WTC11 (cell line): Measurements from ENCODE around the gene IFNL4. TPM values are rescaled to one million over a fixed set of nuclear protein-coding genes. Genes with fewer than 3 reads are reported as not detected.

Source experiments
- ATAC-seq: fragments of 200-7000 bp; cut with Tn5 transposase; 2 replicates; pipeline ENCODE4 v1.10.0; 2021; ENCODE audit warnings: mild to moderate bottlenecking, moderate library complexity
- CTCF ChIA-PET: fragments of 300-600 bp; sonication (Branson Sonifier 250); formaldehyde crosslinking; loops from one replicate; lab custom pipeline; 2021; ENCODE audit warnings: antibody characterized with exemption; lab: Charles Lee
- POLR2A ChIA-PET: fragments of 350-600 bp; sonication (Branson Sonifier 250); formaldehyde crosslinking; loops from one replicate; lab custom pipeline; 2021; ENCODE audit warnings: antibody characterized with exemption; lab: Charles Lee
- DNase-seq: peaks from one replicate; pipeline ENCODE4 v3.0.0; 2021; ENCODE audit warnings: low spot score
- H3K27ac Mint-ChIP-seq: 2 replicates; pipeline ENCODE4 v1.8.0; 2021; ENCODE audit warnings: mixed read lengths
- H3K27me3 Mint-ChIP-seq: 2 replicates; pipeline ENCODE4 v1.8.0; 2021; ENCODE audit warnings: low read depth, mild to moderate bottlenecking, moderate library complexity, mixed read lengths
- H3K36me3 Mint-ChIP-seq: 2 replicates; pipeline ENCODE4 v1.8.0; 2021; ENCODE audit warnings: mixed read lengths
- H3K4me1 Mint-ChIP-seq: 2 replicates; pipeline ENCODE4 v1.8.0; 2022; ENCODE audit warnings: mixed read lengths
- H3K4me3 Mint-ChIP-seq: 2 replicates; pipeline ENCODE4 v1.8.0; 2021; ENCODE audit warnings: mild to moderate bottlenecking, moderate library complexity, mixed read lengths
- H3K9me3 Mint-ChIP-seq: 2 replicates; pipeline ENCODE4 v1.8.0; 2021; ENCODE audit warnings: mixed read lengths
- AFF4 ChIP-seq: sonication (generic); formaldehyde crosslinking; IDR thresholded peaks from 2 replicates; pipeline ENCODE4 v1.8.1; 2023; ENCODE audit warnings: mild to moderate bottlenecking, missing genetic modification reagents, borderline replicate concordance
- ATF1 ChIP-seq: sonication (generic); formaldehyde crosslinking; IDR thresholded peaks from 2 replicates; pipeline ENCODE4 v1.8.1; 2023; ENCODE audit warnings: mild to moderate bottlenecking, moderate library complexity, missing genetic modification reagents
- ATF3 ChIP-seq: sonication (generic); formaldehyde crosslinking; conservative IDR thresholded peaks from 2 replicates; pipeline ENCODE4 v1.8.1; 2022; ENCODE audit warnings: mild to moderate bottlenecking, missing genetic modification reagents
- CBFB ChIP-seq: sonication (generic); formaldehyde crosslinking; IDR thresholded peaks from 2 replicates; pipeline ENCODE4 v1.8.1; 2022; ENCODE audit warnings: mild to moderate bottlenecking, low read depth, missing genetic modification reagents
- E2F4 ChIP-seq: sonication (generic); formaldehyde crosslinking; IDR thresholded peaks from 2 replicates; pipeline ENCODE4 v1.8.1; 2022; ENCODE audit warnings: low read depth, mild to moderate bottlenecking, moderate library complexity, missing genetic modification reagents, borderline replicate concordance
- ESRRA ChIP-seq: sonication (generic); formaldehyde crosslinking; IDR thresholded peaks from 2 replicates; pipeline ENCODE4 v1.8.1; 2022; ENCODE audit warnings: mild to moderate bottlenecking, missing genetic modification reagents, borderline replicate concordance
- GABPB1 ChIP-seq: sonication (generic); formaldehyde crosslinking; IDR thresholded peaks from 2 replicates; pipeline ENCODE4 v1.8.1; 2023; ENCODE audit warnings: mild to moderate bottlenecking, missing genetic modification reagents
- GRHL2 ChIP-seq: fragments of 250-450 bp; sonication (Bioruptor Pico); IDR thresholded peaks from 2 replicates; pipeline ENCODE4 v1.8.0; 2022; ENCODE audit warnings: mild to moderate bottlenecking, moderate library complexity; ENCODE audit not compliant: insufficient replicate concordance, severe bottlenecking
- GTF2I ChIP-seq: fragments of 250-450 bp; sonication (Bioruptor Pico); conservative IDR thresholded peaks from 2 replicates; pipeline ENCODE4 v1.4.0; 2021; ENCODE audit warnings: mild to moderate bottlenecking
- JUN ChIP-seq: sonication (generic); formaldehyde crosslinking; IDR thresholded peaks from 2 replicates; pipeline ENCODE4 v1.8.0; 2023; ENCODE audit warnings: mild to moderate bottlenecking, missing genetic modification reagents
- MXD4 ChIP-seq: fragments of 250-450 bp; sonication (Bioruptor Pico); IDR thresholded peaks from 2 replicates; pipeline ENCODE4 v1.8.0; 2021; ENCODE audit warnings: mild to moderate bottlenecking, moderate library complexity, borderline replicate concordance
- MYBL2 ChIP-seq: sonication (generic); formaldehyde crosslinking; IDR thresholded peaks from 2 replicates; pipeline ENCODE4 v1.8.1; 2023; ENCODE audit warnings: mild to moderate bottlenecking, moderate library complexity, missing genetic modification reagents
- NR1H2 ChIP-seq: sonication (generic); formaldehyde crosslinking; IDR thresholded peaks from 2 replicates; pipeline ENCODE4 v1.9.0; 2021; ENCODE audit warnings: mild to moderate bottlenecking, moderate library complexity, missing genetic modification reagents
- NR2C2 ChIP-seq: sonication (generic); formaldehyde crosslinking; IDR thresholded peaks from 2 replicates; pipeline ENCODE4 v1.8.0; 2022; ENCODE audit warnings: mild to moderate bottlenecking, missing genetic modification reagents
- NR3C1 ChIP-seq: sonication (generic); formaldehyde crosslinking; conservative IDR thresholded peaks from 2 replicates; pipeline ENCODE4 v1.8.1; 2023; ENCODE audit warnings: low read depth, mild to moderate bottlenecking, missing genetic modification reagents
- PRRX2 ChIP-seq: fragments of 250-450 bp; sonication (Bioruptor Pico); IDR thresholded peaks from 2 replicates; pipeline ENCODE4 v1.8.0; 2021; ENCODE audit warnings: mild to moderate bottlenecking
- RORB ChIP-seq: fragments of 250-450 bp; sonication (Bioruptor Pico); IDR thresholded peaks from 2 replicates; pipeline ENCODE4 v1.9.0; 2021; ENCODE audit warnings: mild to moderate bottlenecking
- TEAD1 ChIP-seq: sonication (generic); formaldehyde crosslinking; IDR thresholded peaks from 2 replicates; pipeline ENCODE4 v1.8.0; 2022; ENCODE audit warnings: mild to moderate bottlenecking, missing genetic modification reagents
- ZBTB43 ChIP-seq: sonication (generic); formaldehyde crosslinking; IDR thresholded peaks from 2 replicates; pipeline ENCODE4 v1.8.1; 2023; ENCODE audit warnings: mild to moderate bottlenecking, missing genetic modification reagents
- ZNF121 ChIP-seq: sonication (generic); formaldehyde crosslinking; IDR thresholded peaks from 2 replicates; pipeline ENCODE4 v1.8.0; 2023; ENCODE audit warnings: missing genetic modification reagents
- ZNF219 ChIP-seq: sonication (generic); formaldehyde crosslinking; IDR thresholded peaks from 2 replicates; pipeline ENCODE4 v1.8.0; 2023; ENCODE audit warnings: missing genetic modification reagents, mild to moderate bottlenecking, borderline replicate concordance
- ZNF317 ChIP-seq: sonication (generic); formaldehyde crosslinking; IDR thresholded peaks from 2 replicates; pipeline ENCODE4 v1.8.1; 2023; ENCODE audit warnings: low read depth, mild to moderate bottlenecking, moderate library complexity, missing genetic modification reagents, borderline replicate concordance
- ZNF416 ChIP-seq: fragments of 250-450 bp; sonication (Bioruptor Pico); IDR thresholded peaks from 2 replicates; pipeline ENCODE4 v1.9.0; 2021; ENCODE audit warnings: mild to moderate bottlenecking, inconsistent platforms
- ZNF423 ChIP-seq: fragments of 250-450 bp; sonication (Bioruptor Pico); IDR thresholded peaks from 2 replicates; pipeline ENCODE4 v2.1.2; 2022; ENCODE audit warnings: mild to moderate bottlenecking, moderate library complexity
- total RNA-seq: library from RNA; stranded (reverse); gene quantifications from 3 replicates; pipeline ENCODE4 v1.2.3, GENCODE V29; 2021
- TF ChIP-seq, protein P1 (sequence below): fragments of 250-450 bp; sonication (Bioruptor Pico); IDR thresholded peaks from 2 replicates; pipeline ENCODE4 v1.8.0; 2021; ENCODE audit warnings: mild to moderate bottlenecking

The IFNL4 gene
- total RNA-seq, 1 experiment from 2014 or later = not detected

DNA sequence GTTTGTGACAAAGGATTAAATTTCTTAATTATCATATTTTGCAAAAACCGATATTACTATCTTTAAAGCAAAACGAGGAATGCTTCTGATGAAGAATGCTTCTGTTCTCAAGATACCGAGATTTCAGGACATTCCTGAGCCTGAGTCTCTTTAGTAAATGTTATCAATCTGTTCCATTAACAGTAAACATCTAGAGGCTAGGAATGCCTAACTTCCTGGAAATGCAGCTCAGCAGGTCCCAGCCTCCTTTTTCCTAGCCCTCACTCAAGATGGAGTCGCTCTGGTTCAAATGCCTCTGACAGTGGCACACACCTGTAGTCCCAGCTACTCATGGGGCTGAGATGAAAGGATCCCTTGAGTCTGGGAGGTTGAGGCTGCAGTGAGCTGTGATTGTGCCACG lies 2.4 kb upstream of the IFNL4 start (continued):
- TF ChIP-seq ATF3 (CRISPR knock-in tag) (no peak), NR1H2 (CRISPR knock-in tag) (no peak), ZNF317 (no peak), E2F4 (no peak), CBFB (CRISPR knock-in tag) (no peak)
- TF ChIP-seq, all 79 proteins: peak for 0

DNA sequence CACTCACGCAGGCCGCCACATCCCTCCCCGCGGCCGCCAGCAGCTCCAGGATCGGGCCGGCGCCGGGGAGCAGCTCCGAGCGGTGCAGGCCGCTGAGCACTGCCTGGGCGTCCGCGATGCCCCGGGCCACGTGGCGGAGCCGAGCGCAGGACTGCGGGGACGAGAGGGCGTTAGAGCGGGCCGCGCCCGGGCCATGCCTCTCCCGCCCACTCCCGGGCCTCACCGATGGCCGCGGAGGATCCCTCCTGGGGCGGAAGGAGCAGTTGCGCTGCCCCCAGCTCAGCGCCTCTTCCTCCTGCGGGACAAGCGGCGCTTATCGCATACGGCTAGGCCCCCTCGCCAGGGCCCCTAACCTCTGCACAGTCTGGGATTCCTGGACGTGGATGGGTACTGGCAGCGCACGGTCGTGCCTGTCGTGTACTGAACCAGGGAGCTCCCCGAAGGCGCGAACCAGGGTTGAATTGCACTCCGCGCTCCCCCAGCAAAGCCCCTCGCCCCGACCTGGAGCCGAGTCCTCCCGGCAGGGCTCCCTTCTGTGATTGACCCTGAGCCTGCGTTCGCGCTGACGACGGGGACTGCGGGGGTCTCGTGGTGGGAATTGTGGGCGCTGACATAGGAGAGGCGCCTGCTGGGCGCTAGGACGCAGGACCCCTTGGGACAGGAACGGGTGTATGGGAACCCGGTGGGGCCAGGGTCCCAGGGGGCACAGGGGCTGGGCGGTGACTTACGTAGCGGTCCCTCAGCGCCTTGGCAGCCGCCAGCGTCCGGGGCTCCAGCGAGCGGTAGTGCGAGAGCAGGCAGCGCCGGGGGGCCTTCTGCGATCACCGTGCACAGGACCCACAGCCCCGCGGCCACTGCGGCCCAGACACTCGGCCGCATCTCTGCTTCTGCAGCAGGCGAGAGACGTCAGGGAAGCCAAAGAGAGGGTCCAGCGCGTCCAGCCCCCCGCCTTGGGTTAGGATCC lies 673 bp downstream of the IFNL4 start:
- POLR2A ChIA-PET = interaction anchor here (0.6 kb wide), 1 partner anchor 13 kb away, joined by 4 read pairs; no protein-coding TSS in a partner anchor
- Mint-ChIP-seq H3K4me1 (no peaks in the 10 kb centered on the region), H3K27ac (no peak overlapping the region), H3K9me3 (no peaks in the 10 kb centered on the region), H3K36me3 (no peaks in the 10 kb centered on the region), H3K4me3 (peak overlapping the region; percentile 46), H3K27me3 (peaks cover 68% of the 10 kb centered on the region)
- CTCF ChIA-PET = interaction anchor here (0.8 to 1.6 kb wide), 9 partner anchors 17 to 102 kb away, joined by 3 to 6 read pairs (median 4); partner anchors contain the start of gene IFNL1
- ATAC-seq (peak; percentile 58), DNase-seq (peak; percentile 50)
- TF ChIP-seq E2F4 = no peak
- TF ChIP-seq GTF2I (CRISPR knock-in tag) = no peak
- no peak for TF ChIP-seq AFF4
- TF ChIP-seq, protein P1, sequence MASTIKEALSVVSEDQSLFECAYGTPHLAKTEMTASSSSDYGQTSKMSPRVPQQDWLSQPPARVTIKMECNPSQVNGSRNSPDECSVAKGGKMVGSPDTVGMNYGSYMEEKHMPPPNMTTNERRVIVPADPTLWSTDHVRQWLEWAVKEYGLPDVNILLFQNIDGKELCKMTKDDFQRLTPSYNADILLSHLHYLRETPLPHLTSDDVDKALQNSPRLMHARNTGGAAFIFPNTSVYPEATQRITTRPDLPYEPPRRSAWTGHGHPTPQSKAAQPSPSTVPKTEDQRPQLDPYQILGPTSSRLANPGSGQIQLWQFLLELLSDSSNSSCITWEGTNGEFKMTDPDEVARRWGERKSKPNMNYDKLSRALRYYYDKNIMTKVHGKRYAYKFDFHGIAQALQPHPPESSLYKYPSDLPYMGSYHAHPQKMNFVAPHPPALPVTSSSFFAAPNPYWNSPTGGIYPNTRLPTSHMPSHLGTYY (CRISPR knock-in tag) = no peak
- TF ChIP-seq ZNF219 (CRISPR knock-in tag) = peak; percentile 77
- no peak for TF ChIP-seq ESRRA (CRISPR knock-in tag)
- TF ChIP-seq ATF3 (CRISPR knock-in tag) = no peak
- no peak for TF ChIP-seq MXD4 (CRISPR knock-in tag)
- TF ChIP-seq CBFB (CRISPR knock-in tag) = no peak
- TF ChIP-seq GABPB1 (CRISPR knock-in tag) = no peak
- 0 out of 2 replicates have a peak, but pooled peaks have one; percentile 63 for TF ChIP-seq MYBL2 (CRISPR knock-in tag)
- no peak for TF ChIP-seq RORB (CRISPR knock-in tag)
- TF ChIP-seq ZNF423 (CRISPR knock-in tag) = no peak
- TF ChIP-seq NR3C1 (CRISPR knock-in tag) = no peak
- TF ChIP-seq NR2C2 (CRISPR knock-in tag) = no peak
- no peak for TF ChIP-seq ZBTB43 (CRISPR knock-in tag)
- TF ChIP-seq ZNF121 = no peak
- no peak for TF ChIP-seq PRRX2
- no peak for TF ChIP-seq ZNF416 (CRISPR knock-in tag)
- peak; percentile 75; the same call in 1 of the 2 replicates for TF ChIP-seq JUN
- TF ChIP-seq GRHL2 = no peak
- TF ChIP-seq TEAD1 (CRISPR knock-in tag) = 0 out of 2 replicates have a peak, but pooled peaks have one; percentile 71
- TF ChIP-seq ATF1 (CRISPR knock-in tag) = no peak
